Lower lobe of right lung (tissue), 2 donors: ENCODE results near the gene CACNB1. TPM values are rescaled to one million over a fixed set of nuclear protein-coding genes. Genes with fewer than 3 reads are reported as not detected.

Experiments
- ATAC-seq, 2 donors: fragments of 200-7000 bp; cut with Tn5 transposase; one replicate each; pipeline ENCODE4 v1.9.1; 2020 to 2022; ENCODE audit warnings: mild to moderate bottlenecking in 2 of 2, moderate library complexity in 2 of 2
- DNase-seq: peaks from one replicate; pipeline ENCODE4 v3.0.0-alpha.2; 2020
- H3K27ac ChIP-seq: fragments of 200-600 bp; one replicate; pipeline ENCODE4 v1.8.0; 2022
- H3K27me3 ChIP-seq: fragments of 200-600 bp; one replicate; pipeline ENCODE4 v1.8.0; 2022; ENCODE audit warnings: low read depth
- H3K36me3 ChIP-seq: fragments of 200-600 bp; one replicate; pipeline ENCODE4 v1.8.0; 2022; ENCODE audit warnings: mild to moderate bottlenecking
- H3K4me1 ChIP-seq: fragments of 200-600 bp; one replicate; pipeline ENCODE4 v1.8.0; 2022
- H3K4me3 ChIP-seq: fragments of 200-600 bp; one replicate; pipeline ENCODE4 v1.8.0; 2022; ENCODE audit warnings: mild to moderate bottlenecking
- H3K9me3 ChIP-seq: fragments of 200-600 bp; one replicate; pipeline ENCODE4 v1.8.0; 2022
- CTCF ChIP-seq: fragments of 200-600 bp; IDR thresholded peaks from one replicate; pipeline ENCODE4 v1.8.0; 2022; ENCODE audit warnings: antibody characterized with exemption, mild to moderate bottlenecking
- intact Hi-C: fragments of 100-400 bp; cut with DNase I; formaldehyde crosslinking; loops from one replicate; pipeline ENCODE4 v1.11.0; 2022
- total RNA-seq: library from RNA; stranded (reverse); fragmentation: NEBNext Ultra II Directional; extraction: Animal tissue kit (Norgen Biotek cat#: 25700); gene quantifications from one replicate; pipeline ENCODE4 v1.2.1, GENCODE V29; 2021
- donor health status: DM: no; HTN: yes; CAD: no; lungs with severe emphysema.

CACNB1 gene
- total RNA-seq, 1 donor from 2014 or later: 21.3 TPM

- Histone ChIP-seq H3K27me3 (no peaks in the 10 kb centered on the region), H3K27ac (peak overlapping the region; percentile 54), H3K36me3 (no peaks in the 10 kb centered on the region), H3K4me1 (no peaks in the 10 kb centered on the region), H3K4me3 (no peak overlapping the region), H3K9me3 (no peaks in the 10 kb centered on the region)
- ATAC-seq: peak; percentile 85 to 87
- intact Hi-C loops: no loop called here
- DNase-seq: peak; percentile 89
- TF ChIP-seq CTCF: no peak
These were observed 53.0 kb downstream of the CACNB1 start for GRCh38 chr17:39144416-39144840.

- ATAC-seq (peak; percentile 19 to 26), DNase-seq (no peak)
These were observed 53.8 kb downstream of the CACNB1 start for GRCh38 chr17:39143552-39144093.

GRCh38 chr17:39141915-39142664, 55.4 kb downstream of the CACNB1 start:
- Histone ChIP-seq H3K4me3 (no peak overlapping the region), H3K9me3 (no peaks in the 10 kb centered on the region)

More at GRCh38 chr17:39143552-39144093, 53.8 kb downstream of the CACNB1 start:
- H3K9me3 ChIP-seq: no peaks in the 10 kb centered on the region
- no peaks in the 10 kb centered on the region for H3K27me3 ChIP-seq
- H3K4me1 ChIP-seq: no peaks in the 10 kb centered on the region
- H3K36me3 ChIP-seq: no peaks in the 10 kb centered on the region
- TF ChIP-seq CTCF: no peak
- H3K4me3 ChIP-seq: no peak overlapping the region
- intact Hi-C loops: no loop called here
- peak overlapping the region; percentile 54 for H3K27ac ChIP-seq

GRCh38 chr17:39141294-39141693, 56.2 kb downstream of the CACNB1 start:
- no peak for TF ChIP-seq CTCF
- intact Hi-C loops: no loop called here

More at GRCh38 chr17:39141915-39142664, 55.4 kb downstream of the CACNB1 start:
- Histone ChIP-seq H3K27me3 (no peaks in the 10 kb centered on the region), H3K36me3 (no peaks in the 10 kb centered on the region), H3K27ac (no peak overlapping the region), H3K4me1 (no peaks in the 10 kb centered on the region)
- intact Hi-C loops: no loop called here
- ATAC-seq (no peak), DNase-seq (no peak)
- no peak for TF ChIP-seq CTCF

GRCh38 chr17:39139561-39139960, 57.9 kb downstream of the CACNB1 start:
- Histone ChIP-seq H3K4me3 (no peak overlapping the region), H3K36me3 (no peaks in the 10 kb centered on the region), H3K4me1 (no peaks in the 10 kb centered on the region), H3K9me3 (no peaks in the 10 kb centered on the region), H3K27ac (no peak overlapping the region), H3K27me3 (no peaks in the 10 kb centered on the region)
- intact Hi-C loops: no loop called here
- DNase-seq: no peak
- ATAC-seq: no peak
- no peak for TF ChIP-seq CTCF

More at GRCh38 chr17:39141294-39141693, 56.2 kb downstream of the CACNB1 start:
- Histone ChIP-seq H3K4me3 (no peak overlapping the region), H3K27me3 (no peaks in the 10 kb centered on the region), H3K27ac (no peak overlapping the region), H3K9me3 (no peaks in the 10 kb centered on the region), H3K36me3 (no peaks in the 10 kb centered on the region), H3K4me1 (no peaks in the 10 kb centered on the region)
- ATAC-seq (no peak), DNase-seq (no peak)
